SK-N-SH (cell line): ENCODE results near the gene AVPI1. TPM values are rescaled to one million over a fixed set of nuclear protein-coding genes. Genes with fewer than 3 reads are reported as not detected.
A peak's percentile ranks its signal among the peaks of the same experiment; 100 is the strongest.

Source experiments
- CTCF ChIA-PET: fragments of 300-600, 350-600 bp; formaldehyde crosslinking; extraction: SDS; loops from one replicate; lab custom pipeline; 2021; lab: Yijun Ruan, JAX
- POLR2A ChIA-PET: fragments of 350-600 bp; sonication (Branson Sonifier 250); formaldehyde crosslinking; extraction: SDS; loops from one replicate; lab custom pipeline; 2020; ENCODE audit warnings: antibody characterized with exemption, inconsistent platforms; lab: Yijun Ruan, JAX
- DNase-seq: peaks from one replicate; pipeline ENCODE4 v3.0.0; 2012
- H2AFZ ChIP-seq: fragments of 200-600 bp; sonication (generic); 2 replicates; pipeline ENCODE4 v1.8.1; 2016; ENCODE audit warnings: antibody characterized with exemption, mild to moderate bottlenecking, low read depth
- H3F3A ChIP-seq: fragments of 200-600 bp; sonication (generic); replicated peaks from 2 replicates; pipeline ENCODE3; 2016; ENCODE audit warnings: antibody characterized with exemption, mild to moderate bottlenecking; ENCODE audit not compliant: insufficient read depth
- H3K27ac ChIP-seq, 2 experiments: fragments of 200-500 bp in 1 of 2; fragments of 200-600 bp in 1 of 2; sonication (Bioruptor generic) in 1 of 2; sonication (generic), shearing (Covaris generic) in 1 of 2; 2 replicates each; pipeline versions ENCODE4 v1.5.1 to v1.6.1; 2014 to 2016; ENCODE audit warnings: low read depth in 2 of 2, inconsistent platforms in 1 of 2, low read length in 1 of 2, mild to moderate bottlenecking in 1 of 2, mixed read lengths in 1 of 2
- H3K27me3 ChIP-seq: fragments of 200-600 bp; sonication (generic), shearing (Covaris generic); 2 replicates; pipeline ENCODE4 v1.6.1; 2016; ENCODE audit warnings: mixed run types; ENCODE audit not compliant: insufficient read depth
- H3K36me3 ChIP-seq, 2 experiments: fragments of 200-500 bp in 1 of 2; fragments of 200-600 bp in 1 of 2; sonication (Bioruptor generic) in 1 of 2; sonication (generic) in 1 of 2; replicated peaks in 1 of 2; 2 replicates each; pipeline versions ENCODE3 to v1.5.1; 2014 to 2016; ENCODE audit warnings: low read length in 1 of 2, mild to moderate bottlenecking in 1 of 2; ENCODE audit not compliant: insufficient read depth in 2 of 2, control insufficient read depth in 1 of 2
- H3K4me1 ChIP-seq, 2 experiments: fragments of 200-500 bp in 1 of 2; fragments of 200-600 bp in 1 of 2; sonication (Bioruptor generic) in 1 of 2; sonication (generic), shearing (Covaris generic) in 1 of 2; 2 replicates each; pipeline versions ENCODE4 v1.5.1 to v1.6.1; 2014 to 2016; ENCODE audit warnings: low read depth in 1 of 2, low read length in 1 of 2, mixed run types in 1 of 2; ENCODE audit not compliant: insufficient read depth in 2 of 2, control insufficient read depth in 1 of 2
- H3K4me2 ChIP-seq: fragments of 200-600 bp; sonication (generic), shearing (Covaris generic); 2 replicates; pipeline ENCODE4 v1.6.1; 2017; ENCODE audit warnings: mixed run types
- H3K4me3 ChIP-seq, 2 experiments: fragments of 200-500 bp in 1 of 2; fragments of 200-600 bp in 1 of 2; sonication (Bioruptor generic) in 1 of 2; sonication (generic), shearing (Covaris generic) in 1 of 2; 2 replicates each; pipeline versions ENCODE4 v1.5.1 to v1.8.1; 2014 to 2016; ENCODE audit warnings: low read depth in 2 of 2, inconsistent platforms in 1 of 2, low read length in 1 of 2, mild to moderate bottlenecking in 1 of 2, mixed read lengths in 1 of 2, moderate library complexity in 1 of 2
- H3K79me2 ChIP-seq: fragments of 200-600 bp; sonication (generic); 2 replicates; pipeline ENCODE4 v1.8.1; 2017; ENCODE audit warnings: mild to moderate bottlenecking; ENCODE audit not compliant: insufficient read depth
- H3K9ac ChIP-seq: fragments of 200-600 bp; sonication (generic); 2 replicates; pipeline ENCODE4 v1.6.1; 2017; ENCODE audit warnings: mixed run types
- H3K9me2 ChIP-seq: fragments of 200-600 bp; sonication (generic); 2 replicates; pipeline ENCODE4 v1.6.1; 2017; ENCODE audit warnings: mixed run types
- H3K9me3 ChIP-seq: fragments of 200-600 bp; sonication (generic); 2 replicates; pipeline ENCODE4 v1.6.1; 2017; ENCODE audit warnings: mixed run types, mild to moderate bottlenecking, moderate library complexity
- H4K20me1 ChIP-seq: fragments of 200-600 bp; sonication (generic); 2 replicates; pipeline ENCODE4 v1.6.1; 2017; ENCODE audit warnings: mild to moderate bottlenecking, mixed run types; ENCODE audit not compliant: insufficient read depth
- CHD2 ChIP-seq: fragments of 150-350 bp; IDR thresholded peaks from 2 replicates; pipeline ENCODE4 v1.6.1; 2018; ENCODE audit warnings: low read length; ENCODE audit not compliant: partially characterized antibody
- CTCF ChIP-seq: fragments of 200-600 bp; sonication (generic); IDR thresholded peaks from 2 replicates; pipeline ENCODE4 v1.6.1; 2017; ENCODE audit warnings: antibody characterized with exemption, mild to moderate bottlenecking, moderate library complexity
- EP300 ChIP-seq, 2 experiments: IDR thresholded peaks; 2 replicates each; pipeline versions ENCODE4 v1.4.0 to v1.6.1; 2012; ENCODE audit warnings: borderline replicate concordance in 1 of 2, low read depth in 1 of 2, low read length in 1 of 2
- IRF3 ChIP-seq: fragments of 150-350 bp; IDR thresholded peaks from 2 replicates; pipeline ENCODE4 v1.6.1; 2016; ENCODE audit warnings: mild to moderate bottlenecking, low read depth, low read length
- MXI1 ChIP-seq: IDR thresholded peaks from 2 replicates; pipeline ENCODE4 v1.6.1; 2012; ENCODE audit warnings: mild to moderate bottlenecking, low read depth, low read length, improper control_type of control experiment
- NFIC ChIP-seq: IDR thresholded peaks from 2 replicates; pipeline ENCODE4 v1.4.0; 2012; ENCODE audit warnings: borderline replicate concordance
- NRF1 ChIP-seq: IDR thresholded peaks from 2 replicates; pipeline ENCODE4 v1.6.1; 2012; ENCODE audit warnings: low read depth, mild to moderate bottlenecking, low read length
- PBX3 ChIP-seq: IDR thresholded peaks from 2 replicates; pipeline ENCODE4; 2012
- POLR2AphosphoS5 ChIP-seq: IDR thresholded peaks from 2 replicates; pipeline ENCODE4 v1.6.1; 2012; ENCODE audit warnings: low read depth, low read length
- SIN3A ChIP-seq: IDR thresholded peaks from 2 replicates; pipeline ENCODE4 v1.6.1; 2012; ENCODE audit warnings: low read depth, mild to moderate bottlenecking, low read length, moderate library complexity, borderline replicate concordance
- TAF1 ChIP-seq: IDR thresholded peaks from 2 replicates; pipeline ENCODE4 v1.6.1; 2012; ENCODE audit warnings: low read depth, mild to moderate bottlenecking, low read length, moderate library complexity, borderline replicate concordance
- TCF12 ChIP-seq: IDR thresholded peaks from 2 replicates; pipeline ENCODE4 v1.4.0; 2012
- TEAD4 ChIP-seq: IDR thresholded peaks from 2 replicates; pipeline ENCODE4 v1.4.0; 2012; ENCODE audit warnings: mild to moderate bottlenecking, borderline replicate concordance; ENCODE audit not compliant: insufficient read depth
- WGBS: methylation state at CpG from one replicate; pipeline ENCODE4 v1.1.6; 2017; ENCODE audit warnings: low lambda C conversion rate; 5-methylcytosine and 5-hydroxymethylcytosine counted together
- polyA plus RNA-seq, 3 experiments: library from polyadenylated mRNA; depleted of rRNA; stranded (reverse); fragments of >200 nt; gene quantifications; 2 replicates each; pipeline ENCODE4 v1.2.3, GENCODE V29; 2012
- TF ChIP-seq, protein P1 (sequence below): fragments of 150-350 bp; IDR thresholded peaks from 2 replicates; pipeline ENCODE4 v1.6.1; 2017; ENCODE audit warnings: antibody characterized with exemption, low read length, low read depth, borderline replicate concordance
- TF ChIP-seq, protein P2 (sequence below): IDR thresholded peaks from 2 replicates; pipeline ENCODE4 v1.4.0; 2012; ENCODE audit warnings: low read depth, borderline replicate concordance
- TF ChIP-seq, protein P3 (sequence below): IDR thresholded peaks from 2 replicates; pipeline ENCODE4 v1.4.0; 2012; ENCODE audit warnings: low read depth
- TF ChIP-seq, protein P4 (sequence below): IDR thresholded peaks from 2 replicates; pipeline ENCODE4 v1.4.0; 2012; ENCODE audit warnings: low read depth, borderline replicate concordance

AVPI1 gene, protein sequence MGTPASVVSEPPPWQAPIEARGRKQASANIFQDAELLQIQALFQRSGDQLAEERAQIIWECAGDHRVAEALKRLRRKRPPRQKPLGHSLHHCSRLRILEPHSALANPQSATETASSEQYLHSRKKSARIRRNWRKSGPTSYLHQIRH
- 6.3 and 7.0 TPM in 2 replicates for polyA plus RNA-seq (2012; rRNA removed)
- 4.0 and 5.0 TPM in 2 replicates for polyA plus RNA-seq (2012; cell fraction: cytosol; rRNA removed)
- polyA plus RNA-seq (2012; cell fraction: nucleus; rRNA removed): 5.3 and 6.3 TPM in 2 replicates

GRCh38 chr10:97686962-97687784 is at the start of gene AVPI1:
TSS of gene AVPI1 (minus strand) at chr10:97687241. CDS start at chr10:97679905, 7,336 bp downstream.
- Histone ChIP-seq H3K9me2 (no peaks in the 10 kb centered on the region), H3K4me3 (peak within 1 kb of the TSS; percentile 76 to 82), H3K27ac (peak within 1 kb of the TSS; percentile 65 to 70), H4K20me1 (no peaks in the 10 kb centered on the region), H3F3A (peaks cover 21% of the 10 kb centered on the region), H3K4me2 (peak within 1 kb of the TSS; percentile 97), H3K27me3 (no peaks in the 10 kb centered on the region), H3K36me3 (no peaks in the 10 kb centered on the region), H3K79me2 (peaks cover 15% of the 10 kb centered on the region; the same call in 1 of the 2 replicates), H3K4me1 (peaks cover 28 to 33% of the 10 kb centered on the region in 2 experiments; a peak in 3 of 4 replicates), H3K9ac (peak within 1 kb of the TSS; percentile 82), H2AFZ (peak within 1 kb of the TSS; percentile 88), H3K9me3 (no peaks in the 10 kb centered on the region)
- ChIA-PET CTCF (interaction anchor here (0.8 to 8.1 kb wide), 16 partner anchors 9 to 183 kb away, joined by 3 to 60 read pairs (median 4); partner anchors contain the start of genes ANKRD2 and ZFYVE27), POLR2A (interaction anchor here (0.7 to 2.7 kb wide), 8 partner anchors 10 to 60 kb away, joined by 3 to 21 read pairs (median 4); partner anchors contain the start of genes MARVELD1, PI4K2A and ZFYVE27)
- TF ChIP-seq PBX3: peak; percentile 81
- peak; percentile 37; the same call in 1 of the 2 replicates for TF ChIP-seq POLR2AphosphoS5
- TF ChIP-seq, protein P1, sequence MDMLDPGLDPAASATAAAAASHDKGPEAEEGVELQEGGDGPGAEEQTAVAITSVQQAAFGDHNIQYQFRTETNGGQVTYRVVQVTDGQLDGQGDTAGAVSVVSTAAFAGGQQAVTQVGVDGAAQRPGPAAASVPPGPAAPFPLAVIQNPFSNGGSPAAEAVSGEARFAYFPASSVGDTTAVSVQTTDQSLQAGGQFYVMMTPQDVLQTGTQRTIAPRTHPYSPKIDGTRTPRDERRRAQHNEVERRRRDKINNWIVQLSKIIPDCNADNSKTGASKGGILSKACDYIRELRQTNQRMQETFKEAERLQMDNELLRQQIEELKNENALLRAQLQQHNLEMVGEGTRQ: peak; percentile 49; the same call in 1 of the 2 replicates
- TF ChIP-seq TAF1: peak; percentile 33; the same call in 1 of the 2 replicates
- peak; percentile 85 for TF ChIP-seq TEAD4
- TF ChIP-seq MXI1: peak; percentile 83
- peak; percentile 43 for TF ChIP-seq CHD2
- no peak for TF ChIP-seq CTCF
- TF ChIP-seq, protein P2, sequence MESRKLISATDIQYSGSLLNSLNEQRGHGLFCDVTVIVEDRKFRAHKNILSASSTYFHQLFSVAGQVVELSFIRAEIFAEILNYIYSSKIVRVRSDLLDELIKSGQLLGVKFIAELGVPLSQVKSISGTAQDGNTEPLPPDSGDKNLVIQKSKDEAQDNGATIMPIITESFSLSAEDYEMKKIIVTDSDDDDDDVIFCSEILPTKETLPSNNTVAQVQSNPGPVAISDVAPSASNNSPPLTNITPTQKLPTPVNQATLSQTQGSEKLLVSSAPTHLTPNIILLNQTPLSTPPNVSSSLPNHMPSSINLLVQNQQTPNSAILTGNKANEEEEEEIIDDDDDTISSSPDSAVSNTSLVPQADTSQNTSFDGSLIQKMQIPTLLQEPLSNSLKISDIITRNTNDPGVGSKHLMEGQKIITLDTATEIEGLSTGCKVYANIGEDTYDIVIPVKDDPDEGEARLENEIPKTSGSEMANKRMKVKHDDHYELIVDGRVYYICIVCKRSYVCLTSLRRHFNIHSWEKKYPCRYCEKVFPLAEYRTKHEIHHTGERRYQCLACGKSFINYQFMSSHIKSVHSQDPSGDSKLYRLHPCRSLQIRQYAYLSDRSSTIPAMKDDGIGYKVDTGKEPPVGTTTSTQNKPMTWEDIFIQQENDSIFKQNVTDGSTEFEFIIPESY: no peak
- peak; percentile 39; the same call in 1 of the 2 replicates for TF ChIP-seq SIN3A
- TF ChIP-seq EP300 (IDR thresholded peaks at IDR 0.05; ENCODE audit: borderline replicate concordance in 1 of 2, low read depth in 1 of 2, low read length in 1 of 2): peak; percentile 41 to 50; a peak in 2 of 4 replicates
- TF ChIP-seq, protein P3, sequence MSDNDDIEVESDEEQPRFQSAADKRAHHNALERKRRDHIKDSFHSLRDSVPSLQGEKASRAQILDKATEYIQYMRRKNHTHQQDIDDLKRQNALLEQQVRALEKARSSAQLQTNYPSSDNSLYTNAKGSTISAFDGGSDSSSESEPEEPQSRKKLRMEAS: peak; percentile 96
- peak; percentile 86 for TF ChIP-seq NFIC
- no peak for TF ChIP-seq NRF1
- no peak for TF ChIP-seq IRF3
- TF ChIP-seq TCF12: peak; percentile 42; the same call in 1 of the 2 replicates
- TF ChIP-seq, protein P4, sequence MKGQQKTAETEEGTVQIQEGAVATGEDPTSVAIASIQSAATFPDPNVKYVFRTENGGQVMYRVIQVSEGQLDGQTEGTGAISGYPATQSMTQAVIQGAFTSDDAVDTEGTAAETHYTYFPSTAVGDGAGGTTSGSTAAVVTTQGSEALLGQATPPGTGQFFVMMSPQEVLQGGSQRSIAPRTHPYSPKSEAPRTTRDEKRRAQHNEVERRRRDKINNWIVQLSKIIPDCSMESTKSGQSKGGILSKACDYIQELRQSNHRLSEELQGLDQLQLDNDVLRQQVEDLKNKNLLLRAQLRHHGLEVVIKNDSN: peak; percentile 88
- 2% methylated on average over 17 of the region's 78 CpGs for WGBS
- DNase-seq: peak; percentile 98
